HG03565 (cell line): Measurements from ENCODE around the gene CD302.
"Not testable (repeated sequence)": the region's sequence is repeated elsewhere in the genome, so short reads cannot be mapped to it uniquely, and the experiment has no call there.

ENCODE experiments used
- ATAC-seq: cut with Tn5 transposase; IDR thresholded peaks from one replicate; pipeline ENCODE4 v1.9.1; 2021; ENCODE audit warnings: mild to moderate bottlenecking, moderate library complexity; ENCODE audit not compliant: unreplicated experiment

CD302 gene

GRCh38 chr2:159797543-159798375, at the start of gene CD302:
TSS of gene CD302 (minus strand) at chr2:159798208. CDS start at chr2:159798198, 10 bp downstream.
- ATAC-seq = no peak

- ATAC-seq = no peak
Observed at GRCh38 chr2:159846564-159846963, 48.6 kb upstream of the CD302 start.

GRCh38 chr2:159840616-159841015, 42.6 kb upstream of the CD302 start:
- ATAC-seq = no peak

GRCh38 chr2:159832858-159833257, 34.9 kb upstream of the CD302 start:
- ATAC-seq = no peak

- no peak for ATAC-seq
Observed at GRCh38 chr2:159832026-159832425, 34.0 kb upstream of the CD302 start.

GRCh38 chr2:159829376-159829775, 31.4 kb upstream of the CD302 start:
- no peak for ATAC-seq

- ATAC-seq = no peak
Observed at GRCh38 chr2:159828738-159829137, 30.7 kb upstream of the CD302 start.

- ATAC-seq = not testable (repeated sequence)
Observed at GRCh38 chr2:159822478-159822833, 24.4 kb upstream of the CD302 start.

GRCh38 chr2:159821775-159822477, 23.9 kb upstream of the CD302 start:
- not testable (repeated sequence) for ATAC-seq

- ATAC-seq = no peak
Observed at GRCh38 chr2:159818940-159819339, 20.9 kb upstream of the CD302 start.

- no peak for ATAC-seq
Observed at GRCh38 chr2:159817283-159817682, 19.3 kb upstream of the CD302 start.

GRCh38 chr2:159811232-159811631, 13.2 kb upstream of the CD302 start:
- ATAC-seq = no peak

- no peak for ATAC-seq
Observed at GRCh38 chr2:159808032-159808425, 10.0 kb upstream of the CD302 start.

GRCh38 chr2:159807183-159808031, 9.4 kb upstream of the CD302 start:
- no peak for ATAC-seq

- no peak for ATAC-seq
Observed at GRCh38 chr2:159804941-159805340, 6.9 kb upstream of the CD302 start.

- ATAC-seq = no peak
Observed at GRCh38 chr2:159803235-159803962, 5.4 kb upstream of the CD302 start.

GRCh38 chr2:159802673-159803072, 4.7 kb upstream of the CD302 start:
- ATAC-seq = no peak

GRCh38 chr2:159799833-159800232, 1.8 kb upstream of the CD302 start:
- ATAC-seq = no peak

- no peak for ATAC-seq
Observed at GRCh38 chr2:159798376-159798725, 343 bp upstream of the CD302 start.

- ATAC-seq = no peak
Observed at GRCh38 chr2:159797225-159797542, 824 bp downstream of the CD302 start.
